Esophagus squamous epithelium (tissue), 5 donors: ENCODE measurements around the gene KRT17. TPM values are rescaled to one million over a fixed set of nuclear protein-coding genes. Genes with fewer than 3 reads are reported as not detected.

Experiments
- DNase-seq: peaks from one replicate; lab custom pipeline; 2025; lab: John Stamatoyannopoulos, UW
- H3K27ac ChIP-seq, 4 donors: fragments of 200-600 bp; sonication (generic); one replicate each; pipeline ENCODE4 v1.5.1; 2016 to 2019; ENCODE audit warnings: mild to moderate bottlenecking in 1 of 4
- H3K27me3 ChIP-seq, 4 donors: fragments of 200-600 bp; sonication (generic); 1 replicate in 3 of 4; 2 replicates in 1 of 4; pipeline versions ENCODE4 v1.5.1 to v1.6.0; 2017 to 2021; ENCODE audit warnings: antibody characterized with exemption in 1 of 4
- H3K36me3 ChIP-seq, 3 donors: fragments of 200-600 bp; sonication (generic); one replicate each; pipeline ENCODE4 v1.5.1; 2016 to 2019
- H3K4me1 ChIP-seq, 3 donors: fragments of 200-600 bp; sonication (generic); one replicate each; pipeline ENCODE4 v1.5.1; 2017 to 2019
- H3K4me3 ChIP-seq, 4 donors: fragments of 200-600 bp; sonication (generic); 1 replicate in 3 of 4; 2 replicates in 1 of 4; pipeline ENCODE4 v1.5.1; 2016 to 2019; ENCODE audit warnings: mild to moderate bottlenecking in 2 of 4, moderate library complexity in 1 of 4
- H3K9me3 ChIP-seq, 3 donors: fragments of 200-600 bp; sonication (generic); one replicate each; pipeline ENCODE4 v1.5.1; 2016 to 2019
- CTCF ChIP-seq, 6 experiments: fragments of 450-650 bp in 4 of 6; fragments of 200-600 bp in 2 of 6; sonication (generic) in 2 of 6; IDR thresholded peaks; one replicate each; pipeline ENCODE4 v1.5.1; 2016 to 2019; ENCODE audit warnings: antibody characterized with exemption in 6 of 6, mild to moderate bottlenecking in 4 of 6, moderate library complexity in 4 of 6
- POLR2A ChIP-seq, 4 donors: fragments of 450-650 bp; IDR thresholded peaks; one replicate each; pipeline ENCODE4 v1.6.1; 2017; ENCODE audit warnings: antibody characterized with exemption in 4 of 4, mild to moderate bottlenecking in 4 of 4, moderate library complexity in 3 of 4
- WGBS, 2 donors: methylation state at CpG; one replicate each; pipeline ENCODE4 v1.1.5; 2018; 5-methylcytosine and 5-hydroxymethylcytosine counted together
- intact Hi-C: fragments of 100-400 bp; cut with DNase I; formaldehyde crosslinking; loops from one replicate; pipeline ENCODE4 v1.15.0; 2022
- total RNA-seq, 4 donors: library from RNA; depleted of rRNA; stranded (reverse); fragments of >200 nt; gene quantifications; one replicate each; pipeline ENCODE4 v1.1.0, GENCODE V29; 2016
- donor health status: DM: yes; HTN: yes; CAD: no.

The KRT17 gene
- total RNA-seq, 4 donors from 2014 or later = 45.8 to 2,552 (median 75.7) TPM

GRCh38 chr17:41657936-41658335 lies 33.6 kb upstream of the KRT17 start:
- WGBS, 2 donors = 47% methylated on average over 7 of the region's 12 CpGs; no CpG with 5 or more reads in 1 of the 2 donors
- H3K4me3 ChIP-seq = no peak overlapping the region
- no peaks in the 10 kb centered on the region for H3K27me3 ChIP-seq
- peak overlapping the region; percentile 95 to 98 (median 97) for H3K27ac ChIP-seq
- DNase-seq = no peak
- no peaks in the 10 kb centered on the region for H3K36me3 ChIP-seq
- intact Hi-C loops = no loop called here
- peaks cover 44 to 98% (median 58%) of the 10 kb centered on the region in 3 donors for H3K4me1 ChIP-seq
- H3K9me3 ChIP-seq = no peaks in the 10 kb centered on the region
- TF ChIP-seq POLR2A (IDR thresholded peaks at IDR 0.05) = no peak
- TF ChIP-seq CTCF (IDR thresholded peaks at IDR 0.05) = no peak

DNA sequence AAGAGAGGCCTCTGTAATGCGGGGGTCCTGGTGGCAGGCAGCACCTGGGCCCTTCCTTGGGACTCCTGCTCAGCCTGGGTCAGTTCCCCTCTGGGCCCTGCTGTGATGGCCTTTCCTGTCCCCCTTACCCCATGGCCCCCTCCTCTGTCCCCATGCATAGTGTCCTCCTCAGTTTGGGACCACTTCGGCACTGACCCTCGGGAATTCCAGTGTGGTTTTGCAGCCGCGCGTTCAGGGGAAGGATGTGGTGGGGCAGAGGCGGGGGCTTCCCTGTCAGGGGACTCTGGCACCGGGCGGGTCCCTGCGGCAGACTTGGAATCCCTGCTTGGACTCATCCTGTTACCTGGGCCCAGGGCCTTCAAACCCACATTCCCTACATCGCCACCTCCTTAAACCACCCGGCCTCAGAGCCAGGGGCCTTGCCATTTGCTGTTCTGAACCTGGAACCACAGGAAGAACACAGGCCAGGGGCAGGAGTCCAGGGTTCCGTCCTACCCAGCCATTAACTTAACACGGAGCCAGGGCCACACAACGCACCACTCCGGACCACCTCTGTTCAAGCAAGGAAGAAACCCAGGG lies 32.9 kb upstream of the KRT17 start:
- intact Hi-C loops = no loop called here
- Histone ChIP-seq H3K36me3 (no peaks in the 10 kb centered on the region), H3K4me3 (no peak overlapping the region), H3K4me1 (peaks cover 48 to 98% (median 63%) of the 10 kb centered on the region in 3 donors), H3K27me3 (no peaks in the 10 kb centered on the region), H3K9me3 (no peaks in the 10 kb centered on the region), H3K27ac (peak overlapping the region; percentile 95 to 98 (median 97))
- no peak for TF ChIP-seq POLR2A (IDR thresholded peaks at IDR 0.05)
- no peak for TF ChIP-seq CTCF (IDR thresholded peaks at IDR 0.05)
- DNase-seq = no peak
- WGBS, 2 donors = 31 to 70% methylated on average over 2 to 5 of the region's 16 CpGs

- DNase-seq = no peak
- Histone ChIP-seq H3K27me3 (no peaks in the 10 kb centered on the region), H3K27ac (peak overlapping the region; percentile 95 to 98 (median 97)), H3K4me1 (peaks cover 52 to 98% (median 69%) of the 10 kb centered on the region in 3 donors), H3K36me3 (no peaks in the 10 kb centered on the region), H3K4me3 (no peak overlapping the region), H3K9me3 (no peaks in the 10 kb centered on the region)
- TF ChIP-seq CTCF (IDR thresholded peaks at IDR 0.05) (no peak), POLR2A (IDR thresholded peaks at IDR 0.05) (no peak)
- WGBS, 2 donors = 51 to 58% methylated on average over 6 to 8 of the region's 16 CpGs
- intact Hi-C loops = no loop called here
These were observed 32.1 kb upstream of the KRT17 start for GRCh38 chr17:41656249-41657023.

GRCh38 chr17:41655611-41656111 lies 31.3 kb upstream of the KRT17 start:
- TF ChIP-seq POLR2A (IDR thresholded peaks at IDR 0.05) (peak in 2 of 4 donors; percentile 40 to 56), CTCF (IDR thresholded peaks at IDR 0.05) (no peak)
- intact Hi-C loops = no loop called here
- Histone ChIP-seq H3K36me3 (no peaks in the 10 kb centered on the region), H3K27ac (peak overlapping the region; percentile 95 to 98 (median 97)), H3K27me3 (no peaks in the 10 kb centered on the region), H3K9me3 (no peaks in the 10 kb centered on the region), H3K4me3 (no peak overlapping the region), H3K4me1 (peaks cover 52 to 98% (median 75%) of the 10 kb centered on the region in 3 donors)
- no peak for DNase-seq
- WGBS, 2 donors = 19 to 23% methylated on average over 6 to 7 of the region's 18 CpGs
